Hepatocyte (in vitro differentiated cells): Measurements from ENCODE around the gene PTPN4. TPM values are rescaled to one million over a fixed set of nuclear protein-coding genes. Genes with fewer than 3 reads are reported as not detected.

Experiments
- DNase-seq: peaks from one replicate; pipeline ENCODE4 v3.0.0-alpha.2; 2016; ENCODE audit warnings: low spot score
- H2AFZ ChIP-seq: fragments of 200-600 bp; sonication (generic); 2 replicates; pipeline ENCODE4 v1.6.0; 2016; ENCODE audit warnings: antibody characterized with exemption, mild to moderate bottlenecking
- H3K27ac ChIP-seq: fragments of 200-600 bp; sonication (generic); 2 replicates; pipeline ENCODE4 v1.5.1; 2016; ENCODE audit warnings: mild to moderate bottlenecking
- H3K27me3 ChIP-seq: fragments of 200-600 bp; sonication (generic); 2 replicates; pipeline ENCODE4 v1.6.1; 2016
- H3K36me3 ChIP-seq: fragments of 200-600 bp; sonication (generic); replicated peaks from 2 replicates; pipeline ENCODE4 v1.5.1; 2016; ENCODE audit warnings: low read depth; ENCODE audit not compliant: insufficient read depth
- H3K4me1 ChIP-seq: fragments of 200-600 bp; sonication (generic); 2 replicates; pipeline ENCODE4 v1.5.1; 2016; ENCODE audit warnings: mild to moderate bottlenecking, moderate library complexity; ENCODE audit not compliant: insufficient read depth
- H3K4me2 ChIP-seq: fragments of 200-600 bp; sonication (generic); 2 replicates; pipeline ENCODE4 v1.6.0; 2016
- H3K4me3 ChIP-seq: fragments of 200-600 bp; sonication (generic); 2 replicates; pipeline ENCODE4 v1.5.1; 2016; ENCODE audit warnings: mild to moderate bottlenecking
- H3K79me2 ChIP-seq: fragments of 200-600 bp; sonication (generic); 2 replicates; pipeline ENCODE4 v1.6.0; 2017; ENCODE audit warnings: mild to moderate bottlenecking
- H3K9me2 ChIP-seq: fragments of 200-600 bp; sonication (generic); replicated peaks from 2 replicates; pipeline ENCODE4 v1.6.0; 2017; ENCODE audit warnings: mild to moderate bottlenecking; ENCODE audit not compliant: insufficient read depth
- H3K9me3 ChIP-seq: fragments of 200-600 bp; sonication (generic); 2 replicates; pipeline ENCODE4 v1.5.1; 2016; ENCODE audit warnings: low read depth, mild to moderate bottlenecking
- H4K20me1 ChIP-seq: fragments of 200-600 bp; sonication (generic); 2 replicates; pipeline ENCODE4 v1.6.0; 2016; ENCODE audit warnings: mild to moderate bottlenecking; ENCODE audit not compliant: insufficient read depth, poor library complexity, severe bottlenecking
- EZH2 ChIP-seq: fragments of 200-600 bp; sonication (generic); IDR thresholded peaks from 2 replicates; pipeline ENCODE4 v1.6.1; 2016; ENCODE audit warnings: antibody characterized with exemption, mild to moderate bottlenecking, borderline replicate concordance
- EZH2phosphoT487 ChIP-seq: fragments of 200-600 bp; sonication (generic); IDR thresholded peaks from one replicate; pipeline ENCODE4 v1.6.1; 2018; ENCODE audit warnings: antibody characterized with exemption, mild to moderate bottlenecking, low read depth, moderate library complexity; ENCODE audit not compliant: unreplicated experiment, severe bottlenecking
- WGBS: methylation state at CpG from one replicate; pipeline ENCODE4 v1.1.6; 2016; ENCODE audit warnings: low lambda C conversion rate; ENCODE audit errors: missing lambda C conversion rate; 5-methylcytosine and 5-hydroxymethylcytosine counted together
- polyA plus RNA-seq: library from polyadenylated mRNA; unstranded; fragments of >200 nt; fragmentation: Nextera tagmentation; extraction: Ambion mirVana; gene quantifications from 2 replicates; pipeline ENCODE4 v1.2.1, GENCODE V29; 2016
- total RNA-seq: library from RNA; depleted of rRNA; stranded (reverse); fragments of >200 nt; gene quantifications from 2 replicates; pipeline ENCODE4 v1.2.3, GENCODE V29; 2014
- TF ChIP-seq, protein P1 (sequence below): fragments of 200-600 bp; sonication (generic); IDR thresholded peaks from 2 replicates; pipeline ENCODE4 v1.5.1; 2016; ENCODE audit warnings: antibody characterized with exemption, mild to moderate bottlenecking; ENCODE audit not compliant: poor library complexity

PTPN4 gene
- total and polyA plus RNA-seq, 2 experiments from 2014 or later = 9.2 to 15.5 TPM

DNA sequence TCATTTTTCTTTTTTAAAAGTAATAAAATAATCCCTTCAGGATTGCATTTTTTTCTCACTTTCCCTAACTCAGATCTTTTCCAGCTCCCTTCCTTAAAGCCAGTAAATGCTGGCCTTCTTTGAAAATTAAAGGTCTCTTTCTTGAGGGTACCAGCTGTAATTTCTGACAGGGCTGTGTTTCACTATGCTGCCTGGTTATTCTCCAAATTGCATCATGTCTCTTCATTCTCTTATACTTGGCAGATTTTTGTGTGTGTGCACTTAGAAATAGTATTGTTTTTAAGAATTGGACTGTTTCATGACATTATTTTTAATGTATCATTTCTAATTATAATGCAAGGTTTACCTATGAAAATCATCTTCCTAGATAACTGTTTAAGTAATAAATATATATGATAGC lies 181.1 kb downstream of the PTPN4 start:
- Histone ChIP-seq H3K27me3 (no peaks in the 10 kb centered on the region), H3K36me3 (no peaks in the 10 kb centered on the region), H3K4me1 (no peaks in the 10 kb centered on the region), H3K4me3 (no peak overlapping the region), H3K9me2 (no peaks in the 10 kb centered on the region), H2AFZ (no peak overlapping the region), H3K79me2 (no peaks in the 10 kb centered on the region), H3K27ac (no peak overlapping the region), H4K20me1 (no peaks in the 10 kb centered on the region), H3K9me3 (no peaks in the 10 kb centered on the region), H3K4me2 (no peak overlapping the region)
- TF ChIP-seq EZH2phosphoT487 (no peak), EZH2 (no peak)
- TF ChIP-seq, protein P1, sequence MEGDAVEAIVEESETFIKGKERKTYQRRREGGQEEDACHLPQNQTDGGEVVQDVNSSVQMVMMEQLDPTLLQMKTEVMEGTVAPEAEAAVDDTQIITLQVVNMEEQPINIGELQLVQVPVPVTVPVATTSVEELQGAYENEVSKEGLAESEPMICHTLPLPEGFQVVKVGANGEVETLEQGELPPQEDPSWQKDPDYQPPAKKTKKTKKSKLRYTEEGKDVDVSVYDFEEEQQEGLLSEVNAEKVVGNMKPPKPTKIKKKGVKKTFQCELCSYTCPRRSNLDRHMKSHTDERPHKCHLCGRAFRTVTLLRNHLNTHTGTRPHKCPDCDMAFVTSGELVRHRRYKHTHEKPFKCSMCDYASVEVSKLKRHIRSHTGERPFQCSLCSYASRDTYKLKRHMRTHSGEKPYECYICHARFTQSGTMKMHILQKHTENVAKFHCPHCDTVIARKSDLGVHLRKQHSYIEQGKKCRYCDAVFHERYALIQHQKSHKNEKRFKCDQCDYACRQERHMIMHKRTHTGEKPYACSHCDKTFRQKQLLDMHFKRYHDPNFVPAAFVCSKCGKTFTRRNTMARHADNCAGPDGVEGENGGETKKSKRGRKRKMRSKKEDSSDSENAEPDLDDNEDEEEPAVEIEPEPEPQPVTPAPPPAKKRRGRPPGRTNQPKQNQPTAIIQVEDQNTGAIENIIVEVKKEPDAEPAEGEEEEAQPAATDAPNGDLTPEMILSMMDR = no peak
- DNase-seq = no peak

DNA sequence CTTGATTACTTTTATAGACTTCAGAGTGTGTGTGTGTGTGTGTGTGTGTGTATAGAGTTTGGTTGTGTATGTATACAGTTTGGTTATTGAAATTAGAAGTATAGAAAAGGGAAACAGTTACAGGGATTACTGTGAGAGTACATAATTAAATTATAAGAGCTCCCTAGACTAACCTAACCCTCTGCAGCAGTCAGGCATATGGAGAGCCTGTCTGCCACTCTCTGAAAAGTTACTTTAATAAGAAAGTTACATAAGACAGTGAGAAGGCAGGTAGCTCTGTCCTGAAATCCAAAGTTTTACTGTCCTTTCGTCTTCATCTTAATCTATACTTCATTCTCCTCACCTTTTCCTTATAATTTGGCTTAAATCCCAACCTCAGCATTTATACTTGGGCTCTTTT lies 181.7 kb downstream of the PTPN4 start:
- no peak overlapping the region for H3K4me2 ChIP-seq
- H3K79me2 ChIP-seq = no peaks in the 10 kb centered on the region
- DNase-seq = no peak
- H3K4me1 ChIP-seq = no peaks in the 10 kb centered on the region
- no peaks in the 10 kb centered on the region for H3K9me3 ChIP-seq
- 100% methylated on average over 1 of the region's 1 CpG for WGBS
- no peaks in the 10 kb centered on the region for H3K9me2 ChIP-seq
- no peak overlapping the region for H3K27ac ChIP-seq
- H3K4me3 ChIP-seq = no peak overlapping the region
- H4K20me1 ChIP-seq = no peaks in the 10 kb centered on the region
- no peaks in the 10 kb centered on the region for H3K27me3 ChIP-seq
- no peaks in the 10 kb centered on the region for H3K36me3 ChIP-seq
- no peak overlapping the region for H2AFZ ChIP-seq
- TF ChIP-seq EZH2 = no peak

DNA sequence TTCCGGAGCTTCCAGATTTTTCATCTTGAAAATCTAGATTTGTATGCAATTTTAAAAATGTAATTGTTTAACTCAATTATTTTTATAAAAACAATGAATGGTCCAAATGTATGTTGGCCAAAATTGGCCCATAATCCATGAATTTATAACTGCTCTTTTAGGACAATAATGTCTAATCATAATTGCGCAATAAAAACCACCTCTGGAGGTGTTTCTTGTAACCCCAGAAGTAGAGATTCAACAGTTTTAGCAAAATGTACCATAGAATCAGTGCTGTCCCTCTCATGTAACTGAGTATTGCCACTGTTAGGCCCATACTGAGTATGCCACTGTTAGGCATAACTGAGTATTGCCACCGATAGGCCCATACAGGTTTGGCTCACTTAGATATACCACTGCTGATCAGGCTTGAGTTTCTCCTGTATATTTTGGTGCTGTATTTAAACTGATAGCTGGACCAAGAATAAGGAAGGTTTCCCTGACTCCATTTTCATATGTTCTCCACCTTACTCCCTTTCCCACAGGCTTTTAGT lies 182.3 kb downstream of the PTPN4 start:
- no peaks in the 10 kb centered on the region for H3K79me2 ChIP-seq
- no peaks in the 10 kb centered on the region for H3K4me1 ChIP-seq
- no peaks in the 10 kb centered on the region for H3K36me3 ChIP-seq
- no peaks in the 10 kb centered on the region for H3K9me3 ChIP-seq
- no peak overlapping the region for H3K4me3 ChIP-seq
- no peak overlapping the region for H2AFZ ChIP-seq
- H4K20me1 ChIP-seq = no peaks in the 10 kb centered on the region
- no peak overlapping the region for H3K27ac ChIP-seq
- 67% methylated on average over 3 of the region's 3 CpGs for WGBS
- no peaks in the 10 kb centered on the region for H3K27me3 ChIP-seq
- no peak for TF ChIP-seq EZH2phosphoT487
- TF ChIP-seq EZH2 = no peak
- TF ChIP-seq, protein P1 = no peak
- H3K9me2 ChIP-seq = no peaks in the 10 kb centered on the region
- no peak for DNase-seq
- H3K4me2 ChIP-seq = no peak overlapping the region

DNA sequence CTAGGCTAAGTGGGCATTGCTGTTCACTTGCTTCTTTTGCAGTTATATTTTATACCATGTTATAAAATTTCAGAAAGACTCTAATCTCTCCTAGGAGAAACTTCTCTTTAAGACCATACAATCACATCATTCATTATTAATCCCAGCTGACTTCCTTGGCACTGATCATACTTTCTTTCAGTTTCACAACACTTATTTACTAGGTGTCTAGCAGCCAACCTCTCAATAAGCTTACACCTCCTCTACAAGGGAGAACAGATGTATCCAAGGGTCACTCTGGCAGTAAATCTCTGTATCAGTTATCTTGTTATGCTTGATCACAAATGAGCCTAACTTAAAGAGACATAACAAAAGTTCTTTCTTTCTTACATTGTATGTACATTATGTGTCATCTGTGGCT lies 183.3 kb downstream of the PTPN4 start:
- Histone ChIP-seq H3K9me2 (no peaks in the 10 kb centered on the region), H3K27ac (no peak overlapping the region), H2AFZ (no peak overlapping the region), H3K9me3 (no peaks in the 10 kb centered on the region), H4K20me1 (no peaks in the 10 kb centered on the region), H3K27me3 (no peaks in the 10 kb centered on the region), H3K79me2 (no peaks in the 10 kb centered on the region), H3K4me1 (no peaks in the 10 kb centered on the region), H3K36me3 (no peaks in the 10 kb centered on the region), H3K4me3 (no peak overlapping the region), H3K4me2 (no peak overlapping the region)
- DNase-seq = no peak
- TF ChIP-seq EZH2phosphoT487 (no peak), EZH2 (no peak)
- TF ChIP-seq, protein P1 = no peak
